NCI-H2029 treated with DMSO at 0.1 percent for 48 hours (cell line): ENCODE results near the gene ZNF783.
"Not testable (repeated sequence)": the region's sequence is repeated elsewhere in the genome, so short reads cannot be mapped to it uniquely, and the experiment has no call there.

Experiments used
- DNase-seq: peaks from one replicate; lab custom pipeline; 2025; lab: John Stamatoyannopoulos, UW

ZNF783 gene

GRCh38 chr7:149330914-149331567 is 69.0 kb downstream of the ZNF783 start:
- DNase-seq, result no peak

- DNase-seq, result not testable (repeated sequence)
Observed at GRCh38 chr7:149332602-149333320, 70.8 kb downstream of the ZNF783 start.

- no peak for DNase-seq
Observed at GRCh38 chr7:149333321-149333717, 71.3 kb downstream of the ZNF783 start.

- DNase-seq, result no peak
Observed at GRCh38 chr7:149334219-149334618, 72.2 kb downstream of the ZNF783 start.
